Measurements from ENCODE around the gene NHLRC2. TPM values are rescaled to one million over a fixed set of nuclear protein-coding genes. Genes with fewer than 3 reads are reported as not detected.
A peak's percentile ranks its signal among the peaks of the same experiment; 100 is the strongest.
"Not testable (repeated sequence)": the region's sequence is repeated elsewhere in the genome, so short reads cannot be mapped to it uniquely, and the experiment has no call there.

The NHLRC2 gene
- total RNA-seq: 15.8 and 22.6 TPM in 2 replicates

- DNase-seq: peak; percentile 88
Observed at GRCh38 chr10:113854013-113854760, at the start of gene NHLRC2, which contains the start of gene DCLRE1A. NHLRC2 (plus strand) TSS chr10:113854661; CDS start chr10:113854873, 212 bp downstream. DCLRE1A (minus strand) TSS chr10:113854082; CDS start chr10:113853182, 900 bp downstream.

DNA sequence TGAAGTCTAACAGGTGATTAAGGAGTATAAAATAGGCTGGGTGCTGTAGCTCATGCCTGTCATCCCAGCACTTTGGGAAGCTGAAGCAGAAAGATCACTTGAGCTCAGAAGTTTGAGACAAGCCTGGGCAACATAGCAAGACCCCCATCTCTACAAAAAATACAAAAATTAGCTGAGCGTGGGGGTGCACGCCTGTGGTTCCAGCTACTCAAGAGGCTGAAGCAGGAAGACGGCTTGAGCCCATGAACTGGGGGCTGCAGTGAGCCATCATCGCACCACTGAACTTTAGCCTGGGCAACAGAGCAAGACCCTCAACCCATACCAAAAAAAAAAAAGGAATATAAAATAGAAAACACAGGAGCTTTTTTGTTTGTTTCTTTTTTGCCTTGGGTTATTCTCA is 48.0 kb upstream of the NHLRC2 start:
- DNase-seq: no peak

- DNase-seq: no peak
Observed at GRCh38 chr10:113808168-113808567, 46.3 kb upstream of the NHLRC2 start.

GRCh38 chr10:113814700-113815099 is 39.8 kb upstream of the NHLRC2 start:
- DNase-seq: not testable (repeated sequence)

DNA sequence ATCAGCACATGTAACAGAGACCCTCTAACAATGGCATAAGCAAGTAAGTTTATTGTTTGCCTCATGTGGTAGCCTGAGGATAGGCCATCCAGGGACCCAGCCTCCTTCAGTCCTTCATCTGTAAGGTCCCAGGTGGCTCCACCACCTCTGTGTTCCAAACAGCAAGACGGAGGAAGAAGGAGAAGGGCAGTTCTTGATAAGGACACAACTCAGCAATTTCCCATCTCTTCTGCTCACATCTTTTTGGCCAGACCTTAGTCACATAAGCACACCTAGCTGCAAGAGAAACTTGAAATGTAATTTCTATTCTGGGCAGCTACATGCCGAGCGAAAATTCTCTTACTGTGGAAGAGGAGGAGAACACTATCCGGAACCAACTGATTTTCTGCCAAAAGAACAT is 34.5 kb upstream of the NHLRC2 start:
- DNase-seq: no peak

DNA sequence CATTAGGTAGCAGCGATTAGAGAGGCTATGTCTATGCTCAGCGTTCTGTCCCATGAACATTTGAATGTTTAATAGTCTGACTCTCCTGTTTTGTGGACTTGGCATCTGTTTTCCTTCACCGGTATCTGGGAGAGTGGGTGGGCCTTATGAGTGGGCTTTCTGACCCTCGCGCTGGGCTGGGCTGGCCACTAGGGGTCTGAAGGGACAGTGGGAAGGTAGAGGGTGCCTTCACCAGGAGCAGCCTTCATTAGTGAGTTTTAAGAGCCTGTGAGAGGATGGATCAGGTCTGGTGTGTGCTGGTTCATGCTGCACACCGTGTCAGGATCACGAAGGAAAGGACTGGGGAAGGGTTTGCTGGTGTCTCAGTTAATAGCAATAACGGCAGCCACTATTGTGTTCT is 34.0 kb upstream of the NHLRC2 start:
- peak; percentile 8 for DNase-seq

DNA sequence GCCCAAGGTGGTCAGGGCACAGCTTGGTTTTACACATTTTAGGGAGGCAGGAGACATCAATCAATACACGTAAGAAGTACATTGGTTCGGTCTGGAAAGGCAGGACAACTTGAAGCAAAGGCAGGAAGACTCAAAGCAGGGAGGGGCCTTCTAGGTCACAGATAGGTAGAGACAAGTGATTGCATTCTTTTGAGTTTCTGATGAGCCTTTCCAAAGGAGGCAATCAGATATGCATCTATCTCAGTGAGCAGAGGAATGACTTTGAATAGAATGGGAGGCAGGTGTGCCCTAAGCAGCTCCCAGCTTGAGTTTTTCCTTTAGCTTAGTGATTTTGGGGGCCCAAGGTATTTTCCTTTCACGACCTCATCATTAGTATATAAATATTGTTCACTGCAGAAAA is 33.2 kb upstream of the NHLRC2 start:
- not testable (repeated sequence) for DNase-seq

- no peak for DNase-seq
Observed at GRCh38 chr10:113822174-113822573, 32.3 kb upstream of the NHLRC2 start.

GRCh38 chr10:113823389-113823788 is 31.1 kb upstream of the NHLRC2 start:
- DNase-seq: peak; percentile 13

DNA sequence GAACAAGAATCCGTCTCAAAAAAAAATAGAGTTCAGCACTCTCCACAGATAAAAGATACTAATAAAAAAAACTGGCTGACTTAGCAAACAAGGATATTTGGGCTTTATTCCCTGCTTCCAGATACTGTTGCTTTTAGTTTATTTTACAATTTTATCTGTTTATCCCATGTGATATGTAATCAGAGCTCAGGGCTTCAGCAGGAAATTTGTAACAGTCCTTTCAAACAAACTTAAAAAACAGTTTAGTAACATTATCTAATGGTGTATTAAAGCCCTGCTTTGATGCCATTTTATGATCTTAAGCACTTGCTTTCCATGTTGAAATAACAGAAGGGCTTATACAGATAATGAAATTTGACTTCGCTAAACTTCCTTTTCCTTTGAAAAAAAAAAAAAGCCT is 28.7 kb upstream of the NHLRC2 start:
- DNase-seq: no peak

DNA sequence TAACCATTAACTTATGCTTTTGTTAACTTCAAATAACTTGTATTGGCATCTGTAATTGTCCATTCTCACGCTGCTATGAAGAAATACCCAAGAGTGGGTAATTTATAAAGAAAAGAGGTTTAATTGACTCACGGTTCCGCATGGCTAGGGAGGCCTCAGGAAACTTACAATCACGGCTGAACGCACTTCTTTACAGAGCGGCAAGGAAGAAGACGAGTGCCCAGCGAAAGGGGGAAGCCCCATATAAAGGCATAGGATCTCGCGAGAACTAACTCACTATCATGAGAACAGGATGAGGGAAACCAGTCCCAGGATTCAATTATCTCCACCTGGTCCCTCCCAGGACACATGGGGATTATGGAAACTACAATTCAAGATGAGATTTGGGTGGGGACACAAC is 25.9 kb upstream of the NHLRC2 start:
- DNase-seq: not testable (repeated sequence)

DNA sequence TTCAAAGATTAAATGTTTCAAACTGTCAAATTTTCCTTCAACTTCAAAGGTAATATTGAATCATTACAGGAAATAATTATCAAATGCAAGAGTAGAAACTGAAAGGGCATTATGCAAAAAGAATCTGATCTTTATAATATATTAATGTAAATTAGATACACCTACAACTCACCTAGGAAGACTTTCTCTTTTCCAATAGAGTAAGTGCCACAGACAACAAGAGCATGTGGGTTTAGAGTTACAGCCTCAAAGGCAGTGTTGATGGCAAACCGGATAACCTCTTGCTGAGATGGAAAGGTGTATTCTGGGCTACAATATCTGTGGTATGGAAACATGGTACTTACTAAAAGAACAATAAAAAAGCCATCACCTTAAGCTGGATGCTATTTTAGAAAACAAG is 12.3 kb upstream of the NHLRC2 start:
- DNase-seq: no peak

DNA sequence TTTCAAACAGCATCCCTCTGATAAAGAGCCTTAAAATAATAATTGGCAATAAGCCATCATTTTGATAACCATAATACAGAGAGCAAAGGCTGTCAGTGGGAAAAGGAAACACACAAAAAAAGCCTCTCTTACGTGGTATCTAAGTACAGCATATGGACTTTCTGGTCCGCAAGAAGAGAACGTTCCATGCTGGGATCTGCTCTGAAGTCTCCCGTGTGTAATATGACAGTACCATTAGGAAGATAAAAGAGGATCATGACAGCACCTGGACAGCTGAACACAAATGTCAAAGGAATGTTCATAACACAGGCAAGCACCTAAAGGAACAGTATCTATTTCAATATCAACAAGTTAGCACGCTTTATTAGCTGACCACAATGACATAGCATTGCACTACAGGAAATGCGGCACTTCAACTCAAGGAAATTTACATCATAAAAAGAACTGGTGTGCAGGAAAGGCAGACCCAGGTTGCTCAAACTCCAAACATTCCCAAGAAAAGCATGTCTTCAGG is 10.4 kb upstream of the NHLRC2 start:
- DNase-seq: peak; percentile 60

DNA sequence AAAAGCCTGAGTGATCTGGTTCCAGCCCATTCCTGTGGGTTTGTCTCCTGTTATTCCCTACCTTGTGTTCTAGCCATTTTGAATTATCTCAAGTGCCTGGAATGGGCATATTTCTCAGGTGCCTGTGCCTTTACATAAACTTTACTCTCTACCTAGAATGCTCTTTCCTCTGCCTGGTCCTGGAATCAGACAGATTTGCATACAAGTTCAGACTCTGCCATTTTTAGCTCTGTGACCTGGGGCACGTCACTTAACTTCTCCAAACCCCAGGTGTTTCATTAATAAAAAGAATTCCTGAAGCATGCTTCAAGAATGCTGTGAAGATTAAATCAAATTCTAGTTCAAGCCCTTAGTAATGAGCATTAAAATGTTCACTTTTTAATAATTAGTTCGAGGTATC is 8.4 kb upstream of the NHLRC2 start:
- DNase-seq: no peak

DNA sequence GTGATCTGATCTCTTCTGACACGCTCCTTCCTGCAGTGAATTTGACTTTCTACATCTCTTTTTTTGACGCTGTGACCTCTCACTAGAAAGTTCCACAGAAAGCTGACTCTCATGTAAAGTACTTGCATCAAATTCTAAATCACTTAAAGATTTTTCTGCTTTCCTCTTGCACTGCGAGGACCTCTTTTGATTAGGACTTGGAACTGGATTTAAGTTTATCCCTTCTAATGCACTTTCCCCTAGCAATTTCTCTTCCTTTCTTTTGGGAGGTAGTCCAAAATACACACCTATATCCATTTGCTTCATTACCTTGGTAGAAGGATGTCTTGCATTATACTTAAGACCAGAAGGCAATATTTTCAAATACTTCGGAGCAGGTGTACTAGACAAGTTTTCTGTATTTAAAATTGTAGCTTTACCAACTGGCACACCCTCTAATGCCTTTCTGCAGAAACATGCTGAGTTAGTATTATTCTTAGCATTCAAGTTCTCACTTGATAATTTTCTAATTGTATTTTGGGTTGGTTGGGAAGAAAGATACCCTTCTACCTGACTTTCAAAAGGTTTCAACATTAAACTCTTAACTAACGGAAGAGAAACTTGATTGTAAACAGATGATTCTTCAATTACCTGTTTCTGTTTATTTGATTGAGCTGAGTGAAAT is 5.2 kb upstream of the NHLRC2 start:
- no peak for DNase-seq

DNA sequence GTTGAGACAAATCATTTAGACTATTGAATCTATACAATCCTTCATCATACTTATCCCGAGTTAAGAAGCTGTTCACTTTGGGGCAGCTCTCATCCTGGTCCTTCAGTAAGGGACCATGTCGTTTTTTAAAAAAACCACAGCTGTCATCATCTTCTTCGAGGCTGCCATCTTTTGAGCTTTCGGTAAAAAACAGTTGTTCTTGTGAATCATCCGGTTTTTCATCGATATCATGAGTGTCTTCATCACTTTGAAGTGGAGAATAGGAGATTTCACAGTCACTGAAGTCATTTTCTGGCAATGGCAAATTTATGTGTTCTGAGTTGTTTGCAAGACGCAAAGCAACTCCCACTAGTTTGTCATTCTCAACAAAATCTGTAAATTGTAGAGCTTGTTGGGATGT is 4.5 kb upstream of the NHLRC2 start:
- DNase-seq: no peak

- no peak for DNase-seq
Observed at GRCh38 chr10:113853578-113854012, 866 bp upstream of the NHLRC2 start.

- DNase-seq: peak; percentile 67
Observed at GRCh38 chr10:113854761-113855588, 514 bp downstream of the NHLRC2 start.

DNA sequence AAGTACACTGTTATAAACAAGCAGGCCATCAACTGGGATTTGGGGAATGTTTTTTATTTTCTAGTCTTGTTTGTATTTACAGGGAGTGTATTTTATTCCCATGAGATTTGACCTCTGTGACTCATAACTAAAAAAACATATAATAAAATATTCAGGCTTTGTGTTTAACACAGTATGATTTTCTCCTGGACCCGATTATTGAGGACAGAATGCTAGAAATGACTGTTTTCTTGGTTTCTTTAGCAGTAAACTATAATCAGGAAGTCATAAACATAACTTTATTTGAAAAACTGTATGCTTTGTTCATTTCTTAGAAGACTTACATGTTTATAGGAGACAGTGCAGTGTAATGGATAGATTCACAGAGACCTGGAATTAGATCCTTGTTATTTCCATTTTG is 2.1 kb downstream of the NHLRC2 start:
- DNase-seq: no peak

DNA sequence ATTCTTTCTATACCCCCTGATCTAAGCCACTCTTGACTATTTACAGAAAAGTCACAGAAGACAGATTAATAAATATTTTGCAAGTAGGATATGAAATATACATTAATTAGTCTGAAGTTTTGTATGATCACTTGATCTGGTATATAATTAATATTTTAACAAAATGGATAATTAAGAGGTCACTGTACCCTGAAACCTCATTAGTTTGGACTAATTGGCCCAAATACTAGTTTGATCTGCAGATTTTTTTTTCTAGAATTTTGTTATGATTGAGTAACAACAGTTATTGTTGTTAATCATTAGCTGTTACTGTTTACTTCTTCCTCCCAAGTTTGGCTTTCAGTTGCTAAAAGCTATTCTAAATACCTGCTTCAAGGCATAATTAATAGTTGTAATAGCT is 2.7 kb downstream of the NHLRC2 start:
- no peak for DNase-seq

DNA sequence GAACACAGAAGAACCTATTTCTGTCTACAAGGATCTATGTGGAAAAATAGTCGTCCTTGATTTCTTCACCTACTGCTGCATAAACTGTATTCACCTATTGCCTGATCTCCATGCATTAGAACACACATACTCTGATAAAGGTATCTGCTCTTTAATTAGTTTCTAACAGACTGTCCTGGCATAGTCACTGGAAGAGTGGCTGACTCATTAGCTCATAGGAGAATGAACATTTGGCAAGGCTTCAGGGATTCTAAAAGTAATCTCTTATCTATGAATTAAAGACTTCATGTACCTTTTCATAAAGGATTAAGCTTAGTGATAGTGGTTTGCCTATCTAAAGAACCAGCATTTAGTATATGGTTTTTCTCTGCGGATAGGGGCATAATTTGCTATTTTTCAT is 4.1 kb downstream of the NHLRC2 start:
- peak; percentile 58 for DNase-seq

- no peak for DNase-seq
Observed at GRCh38 chr10:113859261-113859660, 4.8 kb downstream of the NHLRC2 start.

- DNase-seq: no peak
Observed at GRCh38 chr10:113865901-113866300, 11.4 kb downstream of the NHLRC2 start.

Data from dermis blood vessel endothelial cell (primary cell).